Measurements from ENCODE around the gene CAPZA1. TPM values are rescaled to one million over a fixed set of nuclear protein-coding genes. Genes with fewer than 3 reads are reported as not detected.
A peak's percentile ranks its signal among the peaks of the same experiment; 100 is the strongest.

Gene CAPZA1
- total RNA-seq (249 TPM), polyA plus RNA-seq (149 TPM)
- long read RNA-seq, donor 1, transcript CAPZA1-201 (10 exons, 3,020 nt): major isoform, 8 of 8 reads
- long read RNA-seq, donor 1, partial matches to known transcripts: 0 of 8 reads
- long read RNA-seq, donor 1, other reads (novel, unspliced or antisense): 0 of 8 reads
- long read RNA-seq, donor 2, transcript CAPZA1-201 (10 exons, 3,020 nt): major isoform, 138 of 201 reads
- long read RNA-seq, donor 2, transcript CAPZA1-205 (3 exons, 739 nt): minor isoform, 5 of 201 reads
- long read RNA-seq, donor 2, partial matches to known transcripts: 44 of 201 reads
- long read RNA-seq, donor 2, other reads (novel, unspliced or antisense): 10 of 201 reads
- long read RNA-seq, donor 3, transcript CAPZA1-201 (10 exons, 3,020 nt): major isoform, 90 of 381 reads
- long read RNA-seq, donor 3, transcript CAPZA1-205 (3 exons, 739 nt): minor isoform, 7 of 381 reads
- long read RNA-seq, donor 3, partial matches to known transcripts: 278 of 381 reads
- long read RNA-seq, donor 3, other reads (novel, unspliced or antisense): 6 of 381 reads
- long read RNA-seq, donor 4, transcript CAPZA1-201 (10 exons, 3,020 nt): major isoform, 37 of 45 reads
- long read RNA-seq, donor 4, partial matches to known transcripts: 6 of 45 reads
- long read RNA-seq, donor 4, other reads (novel, unspliced or antisense): 0 of 45 reads
- long read RNA-seq, donor 5, transcript CAPZA1-205 (3 exons, 739 nt): minor isoform, 11 of 182 reads
- long read RNA-seq, donor 5, transcript CAPZA1-201 (10 exons, 3,020 nt): major isoform, 126 of 182 reads
- long read RNA-seq, donor 5, partial matches to known transcripts: 39 of 182 reads
- long read RNA-seq, donor 5, other reads (novel, unspliced or antisense): 5 of 182 reads
- long read RNA-seq, donor 6, transcript CAPZA1-205 (3 exons, 739 nt): minor isoform, 7 of 91 reads
- long read RNA-seq, donor 6, transcript CAPZA1-201 (10 exons, 3,020 nt): major isoform, 71 of 91 reads
- long read RNA-seq, donor 6, partial matches to known transcripts: 10 of 91 reads
- long read RNA-seq, donor 6, other reads (novel, unspliced or antisense): 0 of 91 reads
- long read RNA-seq, donor 7, transcript CAPZA1-201 (10 exons, 3,020 nt): major isoform, 99 of 108 reads
- long read RNA-seq, donor 7, partial matches to known transcripts: 0 of 108 reads
- long read RNA-seq, donor 7, other reads (novel, unspliced or antisense): 6 of 108 reads
- long read RNA-seq, donor 8, transcript CAPZA1-201 (10 exons, 3,020 nt): major isoform, 34 of 45 reads
- long read RNA-seq, donor 8, partial matches to known transcripts: 9 of 45 reads
- long read RNA-seq, donor 8, other reads (novel, unspliced or antisense): 0 of 45 reads
- long read RNA-seq, donor 9, transcript CAPZA1-201 (10 exons, 3,020 nt): major isoform, 58 of 68 reads
- long read RNA-seq, donor 9, partial matches to known transcripts: 5 of 68 reads
- long read RNA-seq, donor 9, other reads (novel, unspliced or antisense): 0 of 68 reads
- long read RNA-seq, donor 10, transcript CAPZA1-201 (10 exons, 3,020 nt): major isoform, 71 of 80 reads
- long read RNA-seq, donor 10, partial matches to known transcripts: 5 of 80 reads
- long read RNA-seq, donor 10, other reads (novel, unspliced or antisense): 0 of 80 reads

- WGBS: under 1% methylated on average over 50 of the region's 50 CpGs
- Histone ChIP-seq H3K9me3 (ENCODE audit: control insufficient read depth in 2 of 2, insufficient read depth in 1 of 2, low read length in 1 of 2) (no peaks in the 10 kb centered on the region), H3K36me3 (ENCODE audit: control insufficient read depth in 2 of 2, insufficient read depth in 2 of 2, low read length in 1 of 2) (peaks cover 3 to 11% of the 10 kb centered on the region in 2 donors), H3K27me3 (ENCODE audit: control insufficient read depth in 2 of 2, insufficient read depth in 1 of 2, low read length in 1 of 2) (no peaks in the 10 kb centered on the region), H3K27ac (ENCODE audit: low read depth in 1 of 2, low read length in 1 of 2) (peak within 1 kb of the TSS; percentile 99 to 100), H3K4me1 (ENCODE audit: control insufficient read depth in 2 of 2, insufficient read depth in 2 of 2, low read length in 2 of 2) (peaks cover 8 to 17% of the 10 kb centered on the region in 2 donors), H3K4me3 (ENCODE audit: low read length in 2 of 2) (peak within 1 kb of the TSS; percentile 92 to 95)
- peak; percentile 66 to 94 (median 85) for DNase-seq (ENCODE audit: low read depth in 6 of 9, low spot score in 9 of 9)
Observed at GRCh38 chr1:112619518-112620376, at the start of gene CAPZA1. Gene CAPZA1, plus strand, starts transcription at chr1:112619832. Its CDS starts 13 bp downstream, at chr1:112619845.

- Histone ChIP-seq H3K27ac (ENCODE audit: low read depth in 1 of 2, low read length in 1 of 2) (no peak overlapping the region), H3K36me3 (ENCODE audit: control insufficient read depth in 2 of 2, insufficient read depth in 2 of 2, low read length in 1 of 2) (peaks cover 2 to 4% of the 10 kb centered on the region in 2 donors), H3K27me3 (ENCODE audit: control insufficient read depth in 2 of 2, insufficient read depth in 1 of 2, low read length in 1 of 2) (no peaks in the 10 kb centered on the region), H3K4me3 (ENCODE audit: low read length in 2 of 2) (no peak overlapping the region), H3K4me1 (ENCODE audit: control insufficient read depth in 2 of 2, insufficient read depth in 2 of 2, low read length in 2 of 2) (no peaks in the 10 kb centered on the region), H3K9me3 (ENCODE audit: control insufficient read depth in 2 of 2, insufficient read depth in 1 of 2, low read length in 1 of 2) (no peaks in the 10 kb centered on the region)
- DNase-seq (ENCODE audit: low read depth in 6 of 9, low spot score in 9 of 9): no peak
- WGBS: 97% methylated on average over 8 of the region's 8 CpGs
Observed at GRCh38 chr1:112575154-112575804, 44.4 kb upstream of the CAPZA1 start.

DNA sequence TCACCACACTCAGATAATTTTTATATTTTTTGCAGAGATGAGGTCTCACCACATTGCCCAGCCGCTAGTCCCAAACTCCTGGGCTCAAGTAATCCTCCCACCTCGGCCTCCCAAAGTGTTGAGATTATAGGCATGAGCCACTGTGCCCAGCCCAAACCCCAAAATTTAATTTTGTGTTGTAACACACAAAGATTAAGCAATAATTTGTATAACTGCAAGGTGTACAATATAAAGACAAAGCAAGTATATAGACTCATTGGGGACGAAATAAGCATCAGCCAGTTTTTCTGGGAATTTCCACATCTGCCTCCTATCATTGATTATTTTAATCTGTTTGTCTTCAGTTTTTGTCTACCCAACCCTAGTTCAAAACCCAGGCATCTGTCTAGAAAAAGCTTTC lies 43.4 kb upstream of the CAPZA1 start:
- no peak overlapping the region for H3K4me3 ChIP-seq (ENCODE audit: low read length in 2 of 2)
- no peak for DNase-seq (ENCODE audit: low read depth in 6 of 9, low spot score in 9 of 9)
- H3K27ac ChIP-seq (ENCODE audit: low read depth in 1 of 2, low read length in 1 of 2): no peak overlapping the region
- WGBS: 99% methylated on average over 3 of the region's 3 CpGs
- H3K36me3 ChIP-seq (ENCODE audit: control insufficient read depth in 2 of 2, insufficient read depth in 2 of 2, low read length in 1 of 2): peaks cover 2 to 4% of the 10 kb centered on the region in 2 donors
- H3K9me3 ChIP-seq (ENCODE audit: control insufficient read depth in 2 of 2, insufficient read depth in 1 of 2, low read length in 1 of 2): no peaks in the 10 kb centered on the region
- no peaks in the 10 kb centered on the region for H3K27me3 ChIP-seq (ENCODE audit: control insufficient read depth in 2 of 2, insufficient read depth in 1 of 2, low read length in 1 of 2)
- H3K4me1 ChIP-seq (ENCODE audit: control insufficient read depth in 2 of 2, insufficient read depth in 2 of 2, low read length in 2 of 2): no peaks in the 10 kb centered on the region

DNA sequence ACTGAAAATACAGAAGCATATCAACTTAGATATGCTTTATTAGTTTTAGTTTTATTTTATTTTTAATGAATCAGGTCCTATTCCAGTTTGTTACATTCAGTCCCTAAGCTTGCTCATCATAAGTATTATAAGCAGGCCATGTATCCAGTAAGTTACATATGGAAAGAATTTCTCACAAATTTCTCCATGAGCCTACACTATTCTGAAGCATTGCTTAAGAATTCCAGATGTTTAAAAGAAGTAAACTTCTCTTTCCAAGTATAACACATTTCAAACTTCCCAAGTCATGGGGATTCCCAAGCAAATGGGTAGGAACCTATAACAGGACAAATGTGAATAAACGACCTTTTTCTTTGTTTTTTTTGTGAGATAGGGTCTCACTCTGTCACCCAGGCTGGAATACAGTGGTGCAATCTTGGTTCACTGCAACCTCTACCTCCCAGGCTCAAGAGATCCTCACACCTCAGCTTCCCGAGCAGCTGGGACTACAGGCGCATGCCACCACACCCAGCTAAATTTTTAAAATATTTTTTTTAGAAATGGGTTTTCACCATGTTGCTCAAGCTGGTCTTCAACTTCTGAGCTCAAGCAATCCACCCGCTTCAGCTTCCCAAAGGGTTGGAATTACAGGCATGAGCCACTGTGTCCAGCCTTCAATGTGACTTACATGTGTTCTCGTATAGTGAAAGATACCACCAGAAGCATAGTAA lies 39.7 kb upstream of the CAPZA1 start:
- no peaks in the 10 kb centered on the region for H3K27me3 ChIP-seq (ENCODE audit: control insufficient read depth in 2 of 2, insufficient read depth in 1 of 2, low read length in 1 of 2)
- no peaks in the 10 kb centered on the region for H3K36me3 ChIP-seq (ENCODE audit: control insufficient read depth in 2 of 2, insufficient read depth in 2 of 2, low read length in 1 of 2)

DNA sequence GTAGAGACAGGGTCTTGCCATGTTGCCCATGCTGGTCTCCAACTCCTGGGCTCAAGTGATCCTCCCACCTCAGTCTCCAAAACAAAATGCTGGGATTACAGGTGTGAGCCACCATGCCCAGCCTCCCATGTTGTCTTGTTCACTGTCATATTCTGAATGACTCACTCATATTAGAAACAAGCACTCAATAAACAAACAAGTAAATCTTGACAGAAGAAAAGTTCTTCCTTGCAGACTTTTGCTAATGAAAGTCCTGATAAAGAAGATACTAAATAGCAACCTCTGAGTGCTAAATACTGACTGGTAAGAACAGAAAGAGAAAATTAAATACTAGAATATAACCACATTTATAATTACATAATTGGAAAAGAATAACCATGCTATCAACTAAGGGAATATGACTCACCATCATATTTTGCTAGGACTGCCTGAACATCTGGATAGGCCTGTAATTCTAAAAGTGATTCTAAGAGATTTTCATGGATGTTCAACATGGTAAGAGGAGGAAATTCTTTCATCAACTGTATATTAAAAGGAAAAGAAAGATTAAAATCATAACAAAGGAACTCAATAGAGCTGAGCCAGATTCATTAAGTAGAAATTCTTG lies 37.9 kb upstream of the CAPZA1 start:
- no peaks in the 10 kb centered on the region for H3K36me3 ChIP-seq (ENCODE audit: control insufficient read depth in 2 of 2, insufficient read depth in 2 of 2, low read length in 1 of 2)
- H3K9me3 ChIP-seq (ENCODE audit: control insufficient read depth in 2 of 2, insufficient read depth in 1 of 2, low read length in 1 of 2): no peaks in the 10 kb centered on the region
- H3K4me1 ChIP-seq (ENCODE audit: control insufficient read depth in 2 of 2, insufficient read depth in 2 of 2, low read length in 2 of 2): no peaks in the 10 kb centered on the region
- DNase-seq (ENCODE audit: low read depth in 6 of 9, low spot score in 9 of 9): no peak
- no peak overlapping the region for H3K27ac ChIP-seq (ENCODE audit: low read depth in 1 of 2, low read length in 1 of 2)
- H3K4me3 ChIP-seq (ENCODE audit: low read length in 2 of 2): no peak overlapping the region
- no peaks in the 10 kb centered on the region for H3K27me3 ChIP-seq (ENCODE audit: control insufficient read depth in 2 of 2, insufficient read depth in 1 of 2, low read length in 1 of 2)

More for the DNA sequence above, 39.7 kb upstream of the CAPZA1 start:
- Histone ChIP-seq H3K27ac (ENCODE audit: low read depth in 1 of 2, low read length in 1 of 2) (no peak overlapping the region), H3K9me3 (ENCODE audit: control insufficient read depth in 2 of 2, insufficient read depth in 1 of 2, low read length in 1 of 2) (no peaks in the 10 kb centered on the region), H3K4me1 (ENCODE audit: control insufficient read depth in 2 of 2, insufficient read depth in 2 of 2, low read length in 2 of 2) (no peaks in the 10 kb centered on the region), H3K4me3 (ENCODE audit: low read length in 2 of 2) (no peak overlapping the region)
- no peak for DNase-seq (ENCODE audit: low read depth in 6 of 9, low spot score in 9 of 9)
- WGBS: 97% methylated on average over 5 of the region's 5 CpGs

DNA sequence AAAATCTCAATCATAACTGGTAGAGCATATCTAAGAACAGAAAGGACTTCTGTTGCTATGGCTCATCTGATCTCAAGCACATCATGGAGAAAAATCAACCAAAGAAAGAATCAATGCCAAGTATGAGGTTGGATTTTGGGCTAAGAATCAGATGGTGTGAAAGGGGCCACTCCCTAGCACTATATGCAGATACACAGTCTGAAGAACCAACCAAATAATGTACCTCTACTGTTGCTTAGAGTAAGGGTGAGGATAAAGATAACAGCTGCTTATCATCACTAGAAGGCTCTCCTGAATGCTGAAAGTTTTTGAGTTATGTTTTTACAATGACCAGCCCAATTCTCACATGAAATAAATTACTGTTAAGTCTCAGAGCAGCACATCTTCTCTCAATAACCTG lies 36.3 kb upstream of the CAPZA1 start:
- Histone ChIP-seq H3K36me3 (ENCODE audit: control insufficient read depth in 2 of 2, insufficient read depth in 2 of 2, low read length in 1 of 2) (no peaks in the 10 kb centered on the region), H3K4me3 (ENCODE audit: low read length in 2 of 2) (no peak overlapping the region), H3K27me3 (ENCODE audit: control insufficient read depth in 2 of 2, insufficient read depth in 1 of 2, low read length in 1 of 2) (no peaks in the 10 kb centered on the region), H3K4me1 (ENCODE audit: control insufficient read depth in 2 of 2, insufficient read depth in 2 of 2, low read length in 2 of 2) (no peaks in the 10 kb centered on the region), H3K27ac (ENCODE audit: low read depth in 1 of 2, low read length in 1 of 2) (no peak overlapping the region), H3K9me3 (ENCODE audit: control insufficient read depth in 2 of 2, insufficient read depth in 1 of 2, low read length in 1 of 2) (no peaks in the 10 kb centered on the region)
- no peak for DNase-seq (ENCODE audit: low read depth in 6 of 9, low spot score in 9 of 9)

GRCh38 chr1:112589766-112590165 lies 29.9 kb upstream of the CAPZA1 start:
- no peak for DNase-seq (ENCODE audit: low read depth in 6 of 9, low spot score in 9 of 9)
- WGBS: 100% methylated on average over 1 of the region's 1 CpG
- H3K27me3 ChIP-seq (ENCODE audit: control insufficient read depth in 2 of 2, insufficient read depth in 1 of 2, low read length in 1 of 2): no peaks in the 10 kb centered on the region
- H3K4me1 ChIP-seq (ENCODE audit: control insufficient read depth in 2 of 2, insufficient read depth in 2 of 2, low read length in 2 of 2): no peaks in the 10 kb centered on the region
- H3K4me3 ChIP-seq (ENCODE audit: low read length in 2 of 2): no peak overlapping the region
- H3K9me3 ChIP-seq (ENCODE audit: control insufficient read depth in 2 of 2, insufficient read depth in 1 of 2, low read length in 1 of 2): no peaks in the 10 kb centered on the region
- H3K36me3 ChIP-seq (ENCODE audit: control insufficient read depth in 2 of 2, insufficient read depth in 2 of 2, low read length in 1 of 2): peaks cover 5 to 8% of the 10 kb centered on the region in 2 donors
- no peak overlapping the region for H3K27ac ChIP-seq (ENCODE audit: low read depth in 1 of 2, low read length in 1 of 2)

Data from thymus (tissue), 14 donors.